Measurements from ENCODE around the gene PKD2.

DNA sequence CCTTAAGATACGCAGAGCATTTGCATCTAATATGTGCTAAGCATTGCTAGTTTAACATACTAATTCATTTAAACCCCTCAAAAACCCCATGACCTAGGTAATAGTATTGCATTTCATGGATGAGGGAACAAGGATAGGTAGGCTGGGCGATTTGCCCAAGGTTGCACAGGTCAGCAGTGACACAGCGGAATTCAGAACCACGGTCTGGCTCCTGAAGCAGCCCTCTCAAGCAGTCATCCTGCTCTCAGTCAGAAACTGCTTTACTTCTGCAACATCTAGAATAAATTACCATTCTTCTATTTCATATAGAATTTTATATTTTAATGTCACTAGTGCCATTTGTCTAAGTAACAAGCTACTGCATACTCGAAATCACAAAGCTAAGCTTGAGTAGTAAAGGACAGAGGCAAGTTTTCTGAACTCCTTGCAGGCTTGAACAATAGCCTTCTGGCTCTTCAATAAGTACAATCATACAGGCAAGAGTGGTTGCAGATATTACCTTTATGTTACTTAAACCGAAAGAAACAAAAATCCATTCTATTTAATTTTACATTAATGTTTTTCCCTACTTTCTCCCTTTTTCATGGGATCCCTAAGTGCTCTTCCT lies 32.5 kb upstream of the PKD2 start:
- TF ChIP-seq, protein P1, sequence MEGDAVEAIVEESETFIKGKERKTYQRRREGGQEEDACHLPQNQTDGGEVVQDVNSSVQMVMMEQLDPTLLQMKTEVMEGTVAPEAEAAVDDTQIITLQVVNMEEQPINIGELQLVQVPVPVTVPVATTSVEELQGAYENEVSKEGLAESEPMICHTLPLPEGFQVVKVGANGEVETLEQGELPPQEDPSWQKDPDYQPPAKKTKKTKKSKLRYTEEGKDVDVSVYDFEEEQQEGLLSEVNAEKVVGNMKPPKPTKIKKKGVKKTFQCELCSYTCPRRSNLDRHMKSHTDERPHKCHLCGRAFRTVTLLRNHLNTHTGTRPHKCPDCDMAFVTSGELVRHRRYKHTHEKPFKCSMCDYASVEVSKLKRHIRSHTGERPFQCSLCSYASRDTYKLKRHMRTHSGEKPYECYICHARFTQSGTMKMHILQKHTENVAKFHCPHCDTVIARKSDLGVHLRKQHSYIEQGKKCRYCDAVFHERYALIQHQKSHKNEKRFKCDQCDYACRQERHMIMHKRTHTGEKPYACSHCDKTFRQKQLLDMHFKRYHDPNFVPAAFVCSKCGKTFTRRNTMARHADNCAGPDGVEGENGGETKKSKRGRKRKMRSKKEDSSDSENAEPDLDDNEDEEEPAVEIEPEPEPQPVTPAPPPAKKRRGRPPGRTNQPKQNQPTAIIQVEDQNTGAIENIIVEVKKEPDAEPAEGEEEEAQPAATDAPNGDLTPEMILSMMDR (IDR thresholded peaks at IDR 0.05 in 4 of 5, conservative IDR thresholded peaks at IDR 0.05 in 1 of 5), result no peak
- TF ChIP-seq POLR2A (IDR thresholded peaks at IDR 0.05), result no peak

Measured in gastrocnemius medialis (tissue), 4 donors.